ENCODE measurements around the gene KRTAP10-10.
"Not testable (repeated sequence)": the region's sequence is repeated elsewhere in the genome, so short reads cannot be mapped to it uniquely, and the experiment has no call there.

Gene KRTAP10-10

DNA sequence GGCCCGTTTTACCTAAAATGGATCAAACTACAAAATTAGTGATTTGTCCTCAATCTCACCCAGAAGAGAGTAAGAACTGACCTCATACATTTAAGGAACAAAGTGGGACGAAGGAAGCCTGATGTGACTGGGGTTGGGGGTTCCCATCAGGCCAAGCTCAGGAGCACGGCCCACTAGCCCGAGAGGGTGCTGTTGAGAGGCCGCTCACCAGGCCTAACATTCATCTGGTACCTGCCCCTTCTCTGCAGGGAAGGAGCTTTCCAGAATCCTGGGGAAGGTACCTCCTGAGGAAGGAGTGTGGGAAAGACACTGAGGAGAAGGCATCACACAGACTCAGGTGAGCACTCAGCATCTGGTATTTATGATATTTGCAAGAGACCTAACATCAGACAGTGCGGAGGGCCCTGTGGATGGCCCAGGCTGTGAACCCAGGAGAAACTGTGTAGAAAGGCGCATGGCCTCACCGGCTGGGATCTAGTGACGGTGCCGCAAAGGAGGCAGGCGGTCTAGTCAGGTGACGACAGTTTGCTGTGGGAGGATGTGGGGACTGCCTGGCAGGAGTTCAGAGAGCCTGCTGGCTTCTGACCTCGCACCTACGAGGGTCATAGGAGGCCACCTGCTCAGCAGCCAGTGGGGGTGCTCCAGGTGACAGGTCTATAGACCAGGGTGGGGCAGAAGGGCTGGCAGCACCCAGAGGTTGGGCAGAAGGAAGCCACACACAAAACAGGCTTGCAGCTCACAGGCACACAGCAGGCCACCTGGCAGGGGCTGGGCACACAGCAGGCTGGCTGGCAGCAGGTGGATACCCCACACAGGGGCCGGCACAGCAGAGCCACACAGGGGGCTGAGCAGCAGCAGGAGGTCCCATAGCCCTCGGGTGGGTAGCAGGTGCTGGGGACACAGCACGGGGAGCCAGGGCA is 16.8 kb downstream of the KRTAP10-10 start:
- no peak for DNase-seq

DNA sequence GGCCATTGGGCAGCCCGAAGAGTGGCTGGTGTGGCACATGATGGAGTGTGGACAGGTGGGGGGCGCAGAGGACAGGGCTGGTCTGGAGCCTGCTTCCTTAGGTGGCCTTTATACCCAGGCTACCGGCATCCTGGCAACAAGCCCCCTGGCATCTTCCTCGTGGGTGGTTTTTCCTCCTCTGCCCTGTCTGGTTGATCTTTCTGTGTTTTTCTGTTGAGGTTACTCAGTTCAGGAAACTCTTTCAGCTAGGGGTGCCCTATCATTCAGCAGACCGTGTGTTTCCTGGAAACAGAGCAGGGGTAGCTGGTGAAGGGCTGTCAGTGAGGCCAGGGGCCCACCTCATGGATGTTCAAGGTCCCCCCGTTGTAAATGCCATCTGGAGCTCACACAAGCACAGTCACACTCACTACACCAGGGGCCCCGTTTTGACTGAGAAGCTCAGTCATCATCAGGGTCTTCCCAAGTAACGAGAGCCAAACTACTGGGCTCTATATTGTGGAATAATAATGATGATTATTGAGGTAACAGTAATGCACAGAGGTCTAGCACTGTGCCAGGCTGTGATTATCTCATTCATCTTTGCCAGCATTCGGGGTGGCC is 17.5 kb downstream of the KRTAP10-10 start, which contains the start of gene KRTAP12-4:
TSS of gene KRTAP12-4 (minus strand) at position 84 of the 600 bp plus-strand sequence. CDS start at position 39, 45 bp downstream.
- no peak for DNase-seq

- no peak for DNase-seq
Observed at GRCh38 chr21:44656868-44657267, 19.7 kb downstream of the KRTAP10-10 start.

GRCh38 chr21:44657635-44658540 is 20.7 kb downstream of the KRTAP10-10 start, which contains the start of gene KRTAP12-3:
KRTAP12-3 (plus strand) TSS chr21:44657932; CDS start chr21:44657980, 48 bp downstream.
- no peak for DNase-seq

DNA sequence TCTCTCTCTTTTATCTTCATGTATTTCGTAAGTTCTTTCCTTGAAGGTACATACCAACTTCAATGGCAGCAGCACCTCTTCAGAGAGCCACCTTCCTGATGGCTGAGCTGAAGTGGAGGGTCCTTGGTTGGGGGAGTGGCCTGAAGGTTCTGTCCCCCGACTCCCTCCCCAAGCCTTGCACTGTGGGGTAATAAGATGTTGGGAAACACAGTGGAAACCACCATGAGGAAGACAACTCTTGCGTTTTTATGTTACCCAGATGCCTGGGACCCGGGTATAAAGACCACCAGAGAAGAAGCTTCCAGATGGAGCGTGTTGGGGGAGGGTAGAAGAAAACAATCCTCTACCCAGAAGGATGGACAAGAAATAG is 21.4 kb downstream of the KRTAP10-10 start:
- no peak for DNase-seq

DNA sequence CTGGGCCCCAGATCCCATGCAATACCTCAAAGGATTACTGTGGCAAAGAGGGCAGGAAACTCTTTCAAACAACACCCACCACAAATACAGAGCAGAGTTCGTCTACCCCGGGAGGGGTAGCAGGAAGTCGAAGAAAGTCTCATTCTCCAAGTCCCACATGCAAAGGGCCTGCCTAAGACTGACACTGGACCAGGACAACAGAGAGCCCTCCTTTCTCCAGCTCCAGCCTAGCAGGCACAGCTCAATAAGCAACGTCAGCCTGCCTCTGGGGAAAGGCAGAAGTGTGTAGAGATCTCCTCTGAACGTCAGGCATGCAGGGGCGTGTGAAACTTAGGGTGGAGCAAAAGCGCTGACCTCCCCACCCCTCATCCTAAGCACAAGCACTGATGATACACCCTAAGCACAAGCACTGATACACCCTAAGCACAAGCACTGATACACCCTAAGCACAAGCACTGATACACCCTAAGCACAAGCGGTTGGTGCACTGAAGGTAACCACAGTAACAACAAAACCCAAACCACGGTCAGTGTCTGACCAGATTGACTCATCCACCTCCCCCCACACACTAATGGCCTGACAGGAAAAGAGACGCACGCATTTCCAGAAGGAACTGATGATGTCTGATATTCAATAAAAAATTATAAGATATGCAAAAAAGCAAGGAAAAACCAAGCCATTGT is 21.9 kb downstream of the KRTAP10-10 start:
- DNase-seq: no peak

- DNase-seq: not testable (repeated sequence)
Observed at GRCh38 chr21:44661567-44661966, 24.4 kb downstream of the KRTAP10-10 start.

GRCh38 chr21:44664691-44665090 is 27.5 kb downstream of the KRTAP10-10 start:
- DNase-seq: no peak

DNA sequence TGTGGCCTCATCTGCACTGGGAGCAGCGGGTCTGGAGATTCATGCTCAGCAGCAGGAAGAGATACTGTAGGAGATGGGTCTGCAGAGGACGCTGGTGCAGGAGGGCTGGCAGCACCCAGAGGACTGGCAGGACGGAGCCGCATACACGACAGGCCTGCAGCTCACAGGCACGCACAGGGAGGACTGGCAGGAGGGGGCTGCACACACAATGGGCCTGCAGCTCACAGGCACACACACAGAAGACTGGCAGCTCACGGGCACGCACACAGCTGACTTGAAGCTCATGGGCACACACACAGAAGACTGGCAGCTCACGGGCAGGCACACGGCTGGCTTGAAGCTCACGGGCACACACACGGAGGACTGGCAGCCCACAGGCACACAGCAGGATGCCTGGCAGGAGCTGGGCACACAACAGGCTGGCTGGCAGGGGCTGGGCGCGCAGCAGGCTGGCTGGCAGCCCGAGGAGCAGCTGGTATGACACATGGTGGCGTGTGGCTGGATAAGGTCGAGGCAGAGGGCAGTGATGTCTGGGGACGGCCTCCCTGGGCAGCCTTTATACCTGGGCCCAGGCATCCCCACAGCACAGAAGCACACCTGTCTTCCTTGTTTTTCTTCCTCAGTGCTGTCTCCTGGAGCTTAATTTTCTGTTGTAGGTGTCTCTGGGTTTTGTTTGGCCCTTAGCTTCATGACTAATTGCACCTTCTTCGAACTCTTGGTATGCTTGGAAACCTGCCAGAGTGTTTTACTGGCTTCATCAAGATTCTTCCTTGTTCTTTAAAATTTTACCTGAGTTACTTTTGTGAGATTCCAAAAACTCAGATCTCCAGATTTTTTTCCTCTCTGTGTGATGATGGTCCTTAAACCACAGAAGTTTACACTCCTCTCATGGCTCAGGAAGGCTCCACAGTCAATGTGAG is 29.5 kb downstream of the KRTAP10-10 start, which contains the start of gene KRTAP12-2:
TSS of gene KRTAP12-2 (minus strand) at position 527 of the 920 bp plus-strand sequence. CDS start at position 486, 41 bp downstream.
- DNase-seq: no peak

DNA sequence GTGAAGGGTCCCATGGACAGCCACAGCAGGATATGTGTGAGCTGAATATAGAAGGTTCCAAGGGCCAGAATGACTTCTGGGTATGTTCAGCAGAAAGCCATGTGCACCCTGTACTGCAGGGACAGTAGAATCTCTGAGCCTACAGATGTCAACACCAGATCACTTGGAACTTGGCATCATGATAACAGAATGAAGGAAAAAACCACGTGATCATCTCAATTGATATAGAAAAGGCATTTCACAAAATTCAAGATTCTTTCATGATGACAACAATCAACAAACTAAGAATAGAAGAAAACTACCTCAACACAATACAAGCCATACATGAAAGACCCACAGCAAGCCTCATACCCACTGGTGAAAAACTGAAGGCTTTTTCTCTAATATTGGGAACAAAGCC is 30.5 kb downstream of the KRTAP10-10 start:
- no peak for DNase-seq

DNA sequence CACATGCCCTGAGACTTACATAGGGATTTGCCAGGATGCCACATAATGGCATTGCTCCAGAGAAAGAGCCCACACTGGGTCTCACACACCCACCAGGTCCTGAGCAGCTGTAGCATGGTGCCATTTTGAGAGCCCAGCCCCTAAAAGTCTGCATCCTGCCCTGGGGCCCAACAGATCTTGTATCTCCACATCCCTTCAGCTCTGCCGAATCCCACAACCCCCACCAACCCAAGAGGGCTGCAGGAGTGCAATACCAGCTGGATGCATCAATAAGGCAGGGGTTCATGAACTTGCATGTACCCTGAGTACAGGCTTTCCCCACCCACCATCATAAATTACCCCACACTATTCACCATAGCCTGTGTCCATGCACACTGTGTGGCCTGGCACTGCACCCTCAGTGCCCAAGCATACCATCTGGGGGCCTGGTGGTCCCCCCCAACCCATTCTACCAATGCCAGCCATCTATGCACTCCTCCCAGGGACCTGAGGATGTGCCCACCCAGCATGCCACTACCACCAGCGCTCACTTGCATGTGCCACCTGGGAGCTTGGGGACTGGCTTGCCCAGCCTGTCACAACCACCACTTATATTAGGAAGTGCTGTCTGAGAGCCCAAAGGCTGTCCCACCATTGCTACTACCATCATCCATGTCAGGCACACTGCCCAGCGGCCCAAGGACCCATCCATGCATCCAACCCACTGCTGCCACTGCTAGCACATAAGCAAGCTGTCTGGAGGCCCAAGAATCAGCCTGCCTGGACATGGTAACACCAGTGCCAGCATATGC is 33.7 kb downstream of the KRTAP10-10 start:
- no peak for DNase-seq

GRCh38 chr21:44671911-44672310 is 34.8 kb downstream of the KRTAP10-10 start:
- no peak for DNase-seq

GRCh38 chr21:44677881-44678280 is 40.7 kb downstream of the KRTAP10-10 start:
- no peak for DNase-seq

DNA sequence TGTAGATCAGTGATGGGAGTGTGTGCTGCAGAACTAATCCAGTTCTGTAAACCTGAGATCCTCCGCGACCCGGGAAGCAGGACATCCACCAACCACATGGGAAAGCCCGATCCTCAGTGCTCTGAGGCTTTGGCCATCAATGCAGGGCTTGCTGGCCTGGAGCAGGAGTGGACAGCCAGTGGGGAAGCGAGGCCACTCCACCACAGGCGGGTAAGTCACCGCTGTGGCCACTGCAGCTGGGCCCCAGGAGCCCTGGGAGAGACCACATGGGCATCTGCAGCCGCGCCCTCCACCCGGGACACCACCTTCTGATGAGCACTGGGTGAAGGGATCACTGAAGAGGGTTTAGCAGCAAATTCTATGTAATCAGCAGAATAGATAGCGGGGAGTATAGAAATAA is 44.0 kb downstream of the KRTAP10-10 start:
- no peak for DNase-seq

DNA sequence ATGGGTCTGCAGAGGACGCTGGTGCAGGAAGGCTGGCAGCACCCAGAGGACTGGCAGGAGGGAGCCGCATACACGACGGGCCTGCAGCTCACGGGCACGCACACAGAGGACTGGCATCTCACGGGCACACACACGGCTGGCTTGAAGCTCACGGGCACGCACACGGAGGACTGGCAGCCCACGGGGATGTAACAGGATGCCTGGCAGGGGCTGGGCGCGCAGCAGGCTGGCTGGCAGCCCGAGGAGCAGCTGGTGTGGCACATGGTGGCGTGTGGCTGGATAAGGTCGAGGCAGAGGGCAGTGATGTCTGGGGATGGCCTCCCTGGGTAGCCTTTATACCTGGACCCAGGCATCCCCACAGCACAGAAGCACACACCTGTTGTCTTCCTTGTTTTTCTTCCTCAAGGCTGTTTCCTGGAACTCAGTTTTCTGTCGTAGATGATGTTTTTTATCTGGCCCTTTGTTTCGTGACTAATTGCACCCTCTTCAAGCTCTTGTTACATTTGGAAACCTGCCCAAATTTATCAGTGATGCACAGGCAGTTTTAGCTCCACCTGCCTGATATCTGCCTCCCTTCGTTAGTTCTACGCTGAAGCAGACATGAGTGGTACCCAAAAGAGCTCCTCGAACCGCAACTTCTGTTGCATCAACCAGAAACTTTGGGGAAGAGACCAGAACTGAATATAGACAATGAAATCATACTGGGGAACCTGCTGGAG is 44.9 kb downstream of the KRTAP10-10 start, which contains the start of gene KRTAP12-1:
TSS of gene KRTAP12-1 (minus strand) at position 303 of the 719 bp plus-strand sequence. CDS start at position 263, 40 bp downstream.
- no peak for DNase-seq

DNA sequence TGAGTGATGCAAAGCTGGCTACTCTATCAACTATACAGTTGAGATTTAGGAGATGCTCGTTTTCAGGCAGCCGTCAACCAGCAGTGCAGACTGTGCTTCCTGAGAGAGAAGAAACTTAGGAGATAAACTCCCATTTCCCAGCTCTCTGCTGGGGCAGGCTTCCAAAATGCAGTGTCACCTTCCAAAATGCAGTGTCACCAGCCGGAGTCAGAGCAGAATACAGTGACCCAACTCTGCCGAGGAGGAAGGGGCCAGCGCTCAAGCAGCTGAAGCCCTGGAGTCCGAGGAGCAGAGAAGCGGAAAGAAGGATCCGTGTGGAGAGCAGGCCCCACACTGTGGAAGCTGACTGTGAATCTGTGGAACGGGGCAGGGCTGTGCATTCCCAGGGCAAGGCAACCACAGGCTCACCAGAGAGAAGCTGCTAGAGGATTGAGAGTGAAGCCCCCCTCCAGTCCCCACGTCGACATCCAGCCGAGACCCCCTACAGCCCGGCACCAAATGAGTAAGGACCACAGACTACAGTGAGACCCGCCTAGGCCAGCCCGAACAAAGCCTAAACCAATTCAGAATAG is 45.5 kb downstream of the KRTAP10-10 start:
- no peak for DNase-seq

GRCh38 chr21:44684077-44684476 is 46.9 kb downstream of the KRTAP10-10 start:
- DNase-seq: no peak

- no peak for DNase-seq
Observed at GRCh38 chr21:44684483-44684882, 47.3 kb downstream of the KRTAP10-10 start.

GRCh38 chr21:44685050-44685449 is 47.9 kb downstream of the KRTAP10-10 start:
- DNase-seq: not testable (repeated sequence)

Data from stimulated activated CD4-positive, alpha-beta T cell treated with anti-CD3 and anti-CD28 coated beads, Interleukin-2, amount 100 ng/mL, for 48 hours (primary cell).